Fibroblast of skin of right biceps (primary cell): ENCODE results near the gene CA5A.
"Not testable (repeated sequence)": the region's sequence is repeated elsewhere in the genome, so short reads cannot be mapped to it uniquely, and the experiment has no call there.

ENCODE experiments used
- DNase-seq: peaks from one replicate; pipeline ENCODE4 v3.0.0-alpha.2; 2013

The CA5A gene

DNA sequence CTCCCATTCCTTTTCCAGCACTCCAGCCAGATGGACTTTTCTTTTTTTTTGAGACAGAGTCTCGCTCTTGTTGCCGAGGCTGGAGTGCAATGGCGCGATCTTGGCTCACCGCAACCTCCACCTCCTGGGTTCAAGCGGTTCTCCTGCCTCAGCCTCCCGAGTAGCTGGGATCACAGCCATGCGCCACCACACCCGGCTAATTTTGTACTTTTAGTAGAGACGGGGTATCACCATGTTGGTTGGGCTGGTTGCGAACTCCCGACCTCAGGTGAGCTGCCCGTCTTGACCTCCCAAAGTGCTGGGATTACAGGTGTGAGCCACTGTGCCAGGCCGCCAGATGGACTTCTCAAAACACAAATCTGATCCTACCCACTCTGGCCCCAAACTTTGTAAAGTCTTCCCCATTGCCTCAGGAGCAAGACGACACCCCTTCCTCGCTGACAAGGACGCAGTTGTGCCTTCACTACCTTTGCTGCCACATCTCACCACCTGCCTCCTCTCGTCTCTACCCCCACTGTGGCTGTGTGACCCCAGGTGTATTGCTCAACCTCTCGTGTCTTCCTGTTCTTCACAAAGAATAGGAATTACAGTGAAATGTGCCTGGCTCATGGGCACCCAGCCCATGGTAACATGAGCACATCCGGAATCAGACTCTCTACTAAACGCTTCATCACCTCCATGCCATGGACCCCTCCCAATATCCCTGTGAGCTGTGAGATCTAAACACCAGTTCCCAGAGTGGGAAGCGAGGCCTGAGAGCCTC, 11.2 kb upstream of the CA5A start:
- DNase-seq: no peak

DNA sequence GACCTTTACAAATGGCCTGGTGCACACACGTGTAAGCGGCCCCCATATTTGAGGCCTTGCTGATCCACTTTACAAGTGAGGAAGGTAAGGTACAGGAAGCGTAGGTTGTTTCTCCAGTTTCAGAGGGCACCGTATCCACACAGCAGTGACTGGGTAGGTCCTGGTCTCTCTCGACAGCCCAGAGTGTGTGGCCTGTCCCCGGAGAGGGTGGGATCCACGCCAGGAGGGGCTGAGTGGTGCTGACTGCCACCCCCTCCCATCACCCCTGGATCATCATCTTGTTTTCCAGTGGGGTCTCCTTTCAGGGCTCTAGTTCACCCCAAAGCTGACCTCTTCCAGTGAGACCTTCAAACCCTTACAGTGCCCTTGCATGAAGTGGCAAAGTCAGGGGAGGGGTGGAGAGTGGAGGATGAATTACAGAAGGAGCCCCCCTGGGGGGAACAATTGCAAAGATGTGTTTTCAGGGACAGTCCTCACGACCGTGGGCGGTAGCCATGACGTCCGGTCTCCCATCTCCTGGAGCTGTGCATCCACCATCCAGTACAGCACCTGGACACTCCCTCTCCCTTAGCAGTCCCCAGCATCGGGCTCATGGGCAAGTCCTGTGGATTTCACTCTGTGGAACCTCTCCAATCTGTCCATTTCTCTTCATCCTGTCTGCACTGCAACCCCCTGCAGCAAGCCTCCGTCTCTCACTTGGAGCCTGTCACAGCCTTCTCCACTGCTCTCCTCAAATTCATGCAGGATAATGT, 10.4 kb upstream of the CA5A start:
- no peak for DNase-seq

- peak; percentile 55 for DNase-seq
These were observed 9.2 kb upstream of the CA5A start for GRCh38 chr16:87945351-87946042.

GRCh38 chr16:87942680-87943079, 6.4 kb upstream of the CA5A start:
- no peak for DNase-seq

DNA sequence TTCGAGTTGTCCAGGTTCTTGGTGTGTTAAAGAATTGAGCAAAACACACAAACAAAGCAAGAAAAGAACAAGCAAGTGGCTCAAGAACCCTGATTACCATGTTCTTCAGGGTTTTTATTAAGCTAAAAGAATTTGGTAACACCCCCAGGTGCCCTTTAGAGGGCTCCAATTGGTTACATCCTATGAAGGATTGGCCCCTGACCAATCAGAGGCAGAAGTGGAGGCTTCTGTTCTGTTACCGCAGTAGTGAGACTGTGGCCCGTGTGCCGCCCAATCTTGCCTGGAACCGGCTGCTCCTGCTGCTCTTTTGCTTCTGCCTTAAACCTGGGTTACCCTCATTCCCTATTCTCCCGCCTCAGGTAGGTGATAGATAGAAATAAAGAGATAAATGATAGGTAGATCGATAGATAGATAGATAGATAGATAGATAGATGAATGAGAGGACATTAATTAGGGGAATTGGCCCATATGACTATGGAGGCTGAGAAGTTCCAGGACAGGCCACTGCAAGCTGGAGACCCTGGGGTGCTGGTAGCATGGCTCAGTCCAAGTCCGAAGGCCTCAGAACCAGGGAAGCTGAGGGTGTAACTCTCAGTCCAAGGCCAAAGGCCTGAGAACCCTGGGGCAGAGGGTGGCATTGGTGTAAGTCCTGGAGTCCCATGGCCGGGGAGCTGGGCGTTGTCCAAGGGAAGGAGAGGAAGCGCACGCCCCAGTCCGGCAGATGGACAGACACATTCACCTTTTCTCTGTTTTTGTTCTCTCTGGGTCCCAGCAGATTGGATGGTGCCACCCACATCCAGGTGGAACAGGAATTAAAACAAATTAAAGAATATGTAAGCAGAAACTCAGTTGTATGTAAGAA, 3.5 kb upstream of the CA5A start:
- DNase-seq: no peak

GRCh38 chr16:87938412-87938949, 2.2 kb upstream of the CA5A start:
- DNase-seq: no peak

DNA sequence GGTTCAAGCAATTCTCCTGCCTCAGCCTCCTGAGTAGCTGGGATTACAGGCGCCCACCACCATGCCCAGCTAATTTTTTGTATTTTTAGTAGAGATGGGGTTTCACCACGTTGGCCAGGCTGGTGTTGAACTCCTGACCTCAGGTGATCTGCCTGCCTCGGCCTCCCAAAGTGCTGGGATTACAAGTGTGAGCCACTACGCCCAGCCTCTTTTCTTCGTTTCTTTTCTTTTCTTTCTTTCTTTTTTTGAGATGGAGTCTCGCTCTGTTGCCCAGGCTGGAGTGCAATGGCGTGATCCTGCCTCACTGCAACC, 858 bp upstream of the CA5A start:
- DNase-seq: not testable (repeated sequence)

DNA sequence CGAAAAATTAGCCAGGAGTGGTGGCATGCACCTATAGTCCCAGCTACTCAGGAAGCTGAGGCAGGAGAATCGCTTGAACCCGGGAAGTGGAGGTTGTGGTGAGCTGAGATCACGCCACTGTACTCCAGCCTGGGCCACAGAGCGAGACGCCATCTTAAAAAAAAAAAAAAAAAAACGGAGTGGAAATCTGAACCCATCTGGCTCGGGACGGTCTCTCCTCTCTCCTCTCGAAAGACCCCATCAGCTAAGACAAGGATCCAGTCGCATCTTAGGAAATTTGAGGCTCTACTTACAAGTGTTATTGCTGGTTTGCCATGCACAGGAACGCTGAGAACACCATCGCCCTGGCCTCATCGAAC, 334 bp downstream of the CA5A start:
- DNase-seq: not testable (repeated sequence)

- DNase-seq: not testable (repeated sequence)
These were observed 1.4 kb downstream of the CA5A start for GRCh38 chr16:87934752-87935425.

GRCh38 chr16:87933140-87933495, 3.2 kb downstream of the CA5A start:
- DNase-seq: no peak

DNA sequence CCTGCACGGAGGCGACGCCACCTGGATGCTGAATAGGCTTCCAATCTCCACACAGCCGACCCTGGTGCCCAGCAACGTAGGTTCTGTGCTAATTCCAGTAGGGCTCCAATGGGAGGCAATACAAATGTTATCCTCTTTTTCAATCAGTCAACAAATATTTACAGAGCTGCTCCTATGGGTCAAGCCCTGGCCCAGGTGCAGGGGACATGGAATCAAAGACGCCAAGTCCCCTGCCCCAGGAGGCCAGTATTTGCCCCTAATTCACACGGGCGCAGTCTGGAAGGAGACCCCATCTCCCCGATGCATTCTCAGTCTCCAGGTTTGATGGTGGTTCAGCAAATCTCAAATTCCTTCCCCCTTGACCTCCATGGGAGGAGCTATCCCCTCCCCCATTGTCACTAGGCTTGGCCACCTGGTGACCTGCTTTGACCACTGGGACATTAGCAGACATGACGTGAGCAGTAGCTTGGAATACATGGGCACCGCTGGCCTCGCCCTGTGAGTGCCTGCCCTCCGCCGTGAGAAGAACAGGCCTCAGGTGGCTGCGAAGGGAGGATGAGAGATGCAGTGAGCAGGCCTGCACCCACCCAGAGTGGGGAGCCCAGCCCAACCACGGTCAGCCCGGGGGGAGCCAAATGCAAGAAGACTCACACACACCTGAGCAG, 3.7 kb downstream of the CA5A start:
- DNase-seq: not testable (repeated sequence)

GRCh38 chr16:87931504-87931903, 4.8 kb downstream of the CA5A start:
- peak; percentile 6 for DNase-seq

DNA sequence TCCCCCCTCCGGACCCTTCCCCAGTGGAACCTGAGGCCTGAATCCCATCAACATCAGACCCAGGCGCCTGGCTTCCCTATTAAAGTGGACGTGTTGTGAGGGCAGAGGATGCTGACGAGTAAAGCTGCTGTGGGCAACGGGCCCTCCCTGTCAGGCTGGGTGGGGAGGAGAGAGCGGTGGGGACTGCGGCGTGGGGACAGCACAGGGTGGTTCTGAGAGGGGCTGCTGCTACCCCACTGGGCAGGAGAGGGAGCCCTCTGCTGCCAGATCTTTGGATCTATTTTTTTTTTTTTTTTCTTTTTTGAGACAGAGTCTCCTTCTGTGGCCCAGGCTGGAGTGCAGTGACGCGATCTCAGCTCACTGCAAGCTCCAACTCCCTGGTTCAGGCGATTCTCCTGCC, 5.9 kb downstream of the CA5A start:
- peak; percentile 7 for DNase-seq

GRCh38 chr16:87929986-87930385, 6.3 kb downstream of the CA5A start:
- peak; percentile 36 for DNase-seq

DNA sequence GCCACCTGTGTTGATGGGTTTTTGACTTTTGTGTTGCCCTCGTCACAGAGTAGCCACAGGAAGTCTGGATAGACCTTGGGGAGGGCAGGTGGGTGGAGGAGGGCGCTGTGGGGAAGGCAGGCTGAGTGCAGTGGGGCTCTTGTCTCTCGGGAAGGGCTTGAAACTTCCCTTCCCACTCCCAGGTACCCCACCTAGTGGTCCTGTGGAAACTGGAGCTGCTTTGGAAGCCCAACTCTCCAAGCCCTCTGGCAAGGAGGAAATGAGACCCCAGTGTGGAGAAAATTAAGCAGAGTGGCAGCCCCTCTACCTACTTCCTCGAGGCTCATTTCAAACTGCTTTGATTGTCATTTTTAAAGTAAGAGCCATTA, 9.2 kb downstream of the CA5A start:
- no peak for DNase-seq

GRCh38 chr16:87926246-87927194, 9.8 kb downstream of the CA5A start:
- DNase-seq: no peak

DNA sequence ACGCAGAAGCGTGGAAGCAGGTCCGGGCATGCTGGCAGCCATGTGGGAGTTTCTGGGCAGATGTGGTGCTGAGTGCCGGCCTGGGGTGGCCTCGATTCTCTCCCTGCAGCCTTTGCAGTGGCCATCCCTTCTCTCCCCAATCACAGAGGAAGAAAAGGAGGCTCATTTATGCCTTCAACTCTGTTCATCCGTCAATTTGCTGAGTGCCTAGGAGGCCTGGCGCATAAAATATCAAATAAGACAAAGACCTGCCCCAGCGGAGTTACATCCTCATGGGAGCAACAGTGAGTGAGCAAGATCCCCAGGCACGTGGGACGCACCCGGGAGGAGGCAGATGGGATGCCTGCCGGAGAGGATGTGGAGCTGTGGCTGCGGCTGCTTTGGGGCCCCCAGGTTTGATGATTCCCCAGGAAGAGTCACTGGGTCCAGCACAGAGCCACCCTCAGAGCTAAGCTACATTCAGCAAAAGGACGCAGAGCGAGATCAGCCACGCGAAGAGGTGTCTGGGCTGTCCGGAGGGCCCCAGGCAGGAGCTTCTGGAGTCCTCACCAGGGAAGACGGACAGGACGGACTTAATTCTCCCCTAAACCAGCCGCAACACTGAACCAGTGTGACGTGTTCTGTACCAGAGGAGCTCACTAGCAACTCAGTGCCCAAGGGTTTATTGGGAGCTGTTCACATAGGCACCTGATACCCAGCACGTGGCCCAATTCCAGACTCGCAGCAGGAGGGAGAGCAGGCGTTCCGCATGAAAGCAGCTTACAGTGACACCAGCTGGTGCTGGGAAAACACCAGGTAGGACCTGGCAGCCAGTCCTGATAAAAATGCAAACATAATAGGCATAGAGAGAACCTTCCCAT, 11.3 kb downstream of the CA5A start:
- DNase-seq: no peak

DNA sequence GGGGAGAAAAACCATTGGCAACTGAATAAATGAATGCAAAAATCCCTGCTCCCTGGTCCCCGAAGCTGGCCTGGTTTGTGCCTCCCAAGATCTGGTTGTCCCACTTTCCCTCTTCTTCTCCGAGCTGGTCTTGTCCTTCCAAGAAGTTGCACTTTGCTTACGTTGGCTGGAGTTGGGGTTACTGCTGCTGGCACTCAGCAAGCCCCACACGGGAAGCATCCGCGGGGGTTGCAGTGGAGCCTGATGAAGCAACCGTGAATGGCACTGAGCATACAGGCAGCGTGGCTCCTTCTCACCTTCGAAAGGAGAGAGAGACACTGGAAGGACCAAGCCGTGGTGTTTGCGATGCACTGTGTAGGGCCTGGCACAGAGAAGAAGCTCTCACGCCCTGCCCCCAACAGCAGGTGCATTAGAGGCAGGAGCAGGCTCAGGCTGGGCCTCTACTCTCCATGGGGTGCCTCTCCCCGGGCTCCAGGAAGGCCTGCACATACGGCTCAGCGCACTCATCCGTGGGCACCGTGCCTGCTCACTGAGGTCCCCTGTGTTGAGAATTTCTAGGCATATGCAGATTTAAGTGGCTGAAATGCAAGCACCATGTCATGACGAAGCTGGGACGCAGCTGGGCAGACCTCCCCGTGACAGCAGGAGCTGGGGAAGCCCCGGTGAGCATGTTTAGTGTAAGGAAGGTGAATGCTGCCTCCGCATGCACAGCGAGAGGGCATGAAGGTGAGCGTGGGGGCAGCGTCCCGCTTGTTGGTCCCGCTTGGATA, 12.1 kb downstream of the CA5A start:
- DNase-seq: no peak
